Pericardium fibroblast (primary cell): ENCODE data around the gene ADORA2A. TPM values are rescaled to one million over a fixed set of nuclear protein-coding genes. Genes with fewer than 3 reads are reported as not detected.

Experiments used
- total RNA-seq: library from RNA; depleted of rRNA; stranded (reverse); fragments of >200 nt; gene quantifications from 2 replicates; pipeline ENCODE4 v1.2.3, GENCODE V29; 2015

ADORA2A gene
- total RNA-seq = 2.9 and 5.4 TPM in 2 replicates

DNA sequence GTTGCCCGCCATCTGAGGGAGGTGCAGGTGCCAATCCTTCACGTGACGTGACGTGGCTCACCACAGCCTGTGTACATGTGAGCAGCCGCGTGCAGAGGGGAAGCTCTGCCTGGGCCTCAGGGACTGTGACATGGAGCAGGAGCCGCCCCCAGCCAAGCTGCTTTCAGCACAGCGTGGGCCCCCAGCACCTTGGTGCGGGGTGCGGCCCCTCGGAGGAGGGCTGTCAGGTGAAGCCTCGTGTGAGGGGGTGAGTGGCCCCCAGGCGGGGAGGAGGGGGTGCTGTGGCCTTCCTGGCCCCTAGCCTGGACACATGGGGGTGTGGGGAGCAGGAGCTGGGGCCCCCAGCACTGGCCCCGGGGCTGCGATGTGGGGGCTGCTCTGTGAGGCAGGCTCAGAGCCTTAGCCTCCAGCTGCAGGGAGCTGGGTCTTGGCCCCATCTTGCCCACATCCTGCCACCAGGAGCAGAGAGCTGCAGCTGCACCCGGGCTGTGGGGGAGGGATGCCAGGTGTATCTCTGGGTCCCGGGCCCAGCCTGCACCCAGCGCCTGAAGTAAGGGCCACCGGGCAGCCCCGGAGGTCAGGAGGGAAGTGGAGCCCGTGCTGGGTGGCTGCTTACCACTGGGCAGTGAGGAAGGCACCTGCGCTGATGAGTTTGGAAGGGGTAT is at the start of gene ADORA2A:
TSS of gene ADORA2A (plus strand) at position 100 of the 665 bp plus-strand sequence. CDS start 5,806 bp downstream, outside the sequence.

Other genes starting within 250 kb of the ADORA2A start
- 19.1 and 30.9 TPM in 2 replicates for gene SUSD2, start 246.1 kb upstream of the ADORA2A start, total RNA-seq
- 35.2 and 114 TPM in 2 replicates for gene GGT5, start 182.5 kb upstream of the ADORA2A start, total RNA-seq
- gene SPECC1L, start 156.8 kb upstream of the ADORA2A start, total RNA-seq = 23.5 and 23.9 TPM in 2 replicates
- under 0.01 TPM in 1 of 2 replicates, not detected in the other for gene UPB1, start 67.7 kb downstream of the ADORA2A start, total RNA-seq
- 98.7 and 107 TPM in 2 replicates for gene GUCD1, start 127.5 kb downstream of the ADORA2A start, total RNA-seq
- gene SNRPD3, start 128.4 kb downstream of the ADORA2A start, total RNA-seq = 95.2 and 109 TPM in 2 replicates
- 12.8 and 25.3 TPM in 2 replicates for gene LRRC75B, start 165.5 kb downstream of the ADORA2A start, total RNA-seq
- gene GGT1, start 175.6 kb downstream of the ADORA2A start, total RNA-seq = 0.12 and 2.5 TPM in 2 replicates